CD1c-positive myeloid dendritic cell (primary cell): ENCODE measurements around the gene CD74.

Experiments used
- DNase-seq: peaks from one replicate; pipeline ENCODE4 v3.0.0-alpha.2; 2016; ENCODE audit errors: extremely low spot score

The CD74 gene

GRCh38 chr5:150364004-150364403 is 48.7 kb downstream of the CD74 start:
- no peak for DNase-seq

GRCh38 chr5:150363185-150363584 is 49.5 kb downstream of the CD74 start:
- no peak for DNase-seq

GRCh38 chr5:150361301-150361700 is 51.4 kb downstream of the CD74 start:
- no peak for DNase-seq

GRCh38 chr5:150358261-150359095 is 54.2 kb downstream of the CD74 start:
- no peak for DNase-seq

- peak; percentile 99 for DNase-seq
Observed at GRCh38 chr5:150357326-150358260, 55.1 kb downstream of the CD74 start, which contains the start of gene TCOF1. TSS of gene TCOF1 (plus strand) at chr5:150357697. CDS start at chr5:150357747, 50 bp downstream.

GRCh38 chr5:150356575-150357294 is 56.0 kb downstream of the CD74 start:
- DNase-seq, result no peak

GRCh38 chr5:150355791-150356190 is 56.9 kb downstream of the CD74 start:
- no peak for DNase-seq

- peak; percentile 15 for DNase-seq
Observed at GRCh38 chr5:150353032-150353675, 59.6 kb downstream of the CD74 start.

- DNase-seq, result peak; percentile 54
Observed at GRCh38 chr5:150352244-150353031, 60.3 kb downstream of the CD74 start.
